DND-41 (cell line): ENCODE results near the gene TUBA4A.

Experiments used
- ATAC-seq: fragments of 200-7000 bp; cut with Tn5 transposase; 3 replicates; pipeline ENCODE4 v1.9.1; 2021; ENCODE audit warnings: low read depth; ENCODE audit not compliant: insufficient read depth
- DNase-seq: peaks from one replicate; pipeline ENCODE4 v3.0.0-alpha.2; 2020
- H2AFZ ChIP-seq: 2 replicates; pipeline ENCODE4 v1.6.0; 2012; ENCODE audit warnings: low read depth, low read length
- H3K27ac ChIP-seq: 2 replicates; pipeline ENCODE4 v1.5.1; 2012; ENCODE audit warnings: low read length, inconsistent platforms
- H3K27me3 ChIP-seq: fragments of 200-600 bp; sonication (generic); 2 replicates; pipeline ENCODE4 v1.6.0; 2012; ENCODE audit warnings: low read length, mild to moderate bottlenecking, inconsistent platforms; ENCODE audit not compliant: insufficient read depth, poor library complexity
- H3K36me3 ChIP-seq: 2 replicates; pipeline ENCODE4 v1.5.1; 2012; ENCODE audit warnings: low read length, inconsistent platforms; ENCODE audit not compliant: insufficient read depth
- H3K4me1 ChIP-seq: 2 replicates; pipeline ENCODE4 v1.5.1; 2012; ENCODE audit warnings: mild to moderate bottlenecking, low read length; ENCODE audit not compliant: insufficient read depth
- H3K4me2 ChIP-seq: 2 replicates; pipeline ENCODE4 v1.6.0; 2012; ENCODE audit warnings: mild to moderate bottlenecking, moderate library complexity, low read length, inconsistent platforms; ENCODE audit not compliant: insufficient read depth
- H3K4me3 ChIP-seq, 2 experiments: fragments of 200-600 bp in 1 of 2; shearing (Covaris generic) in 1 of 2; 2 replicates each; pipeline ENCODE4 v1.5.1; 2012 to 2016; ENCODE audit warnings: inconsistent platforms in 2 of 2, low read length in 2 of 2, mild to moderate bottlenecking in 2 of 2, low read depth in 1 of 2, moderate library complexity in 1 of 2
- H3K79me2 ChIP-seq: 2 replicates; pipeline ENCODE4 v1.6.0; 2012; ENCODE audit warnings: low read length, inconsistent platforms; ENCODE audit not compliant: insufficient read depth
- H3K9ac ChIP-seq: 2 replicates; pipeline ENCODE4 v1.6.0; 2012; ENCODE audit warnings: low read depth, mild to moderate bottlenecking, inconsistent platforms, low read length, moderate library complexity
- H3K9me3 ChIP-seq: 2 replicates; pipeline ENCODE4 v1.5.1; 2012; ENCODE audit warnings: low read length, moderate library complexity, mild to moderate bottlenecking, inconsistent platforms; ENCODE audit not compliant: insufficient read depth, severe bottlenecking
- H4K20me1 ChIP-seq: 2 replicates; pipeline ENCODE4 v1.6.0; 2012; ENCODE audit warnings: low read length; ENCODE audit not compliant: insufficient read depth
- CTCF ChIP-seq: IDR thresholded peaks from 2 replicates; pipeline ENCODE4 v1.5.1; 2012; ENCODE audit warnings: borderline replicate concordance, low read length, moderate library complexity, mild to moderate bottlenecking; ENCODE audit not compliant: poor library complexity, severe bottlenecking; ENCODE audit errors: extremely low read depth
- EZH2 ChIP-seq: IDR thresholded peaks from 3 replicates; pipeline ENCODE4 v1.6.1; 2012; ENCODE audit warnings: borderline replicate concordance, low read depth, mild to moderate bottlenecking, moderate library complexity, low read length, inconsistent platforms; ENCODE audit not compliant: severe bottlenecking

The TUBA4A gene

GRCh38 chr2:219279916-219280516 is 26.3 kb upstream of the TUBA4A start:
- Histone ChIP-seq H3K79me2 (no peaks in the 10 kb centered on the region), H3K9me3 (no peaks in the 10 kb centered on the region), H3K4me1 (peaks cover 27% of the 10 kb centered on the region), H4K20me1 (peaks cover 4% of the 10 kb centered on the region), H3K27ac (peak overlapping the region; percentile 57; the same call in 1 of the 2 replicates), H2AFZ (peak overlapping the region; percentile 53), H3K4me3 (peak overlapping the region; percentile 25 to 60; a peak in 3 of 4 replicates), H3K4me2 (peak overlapping the region; percentile 96), H3K9ac (peak overlapping the region; percentile 64), H3K36me3 (0 out of 2 replicates have a peak, but pooled peaks cover 8% of the 10 kb centered on the region), H3K27me3 (no peaks in the 10 kb centered on the region)
- DNase-seq, result no peak
- TF ChIP-seq EZH2 (no peak), CTCF (peak; percentile 45)
- ATAC-seq, result no peak

- Histone ChIP-seq H3K4me2 (peak within 1 kb of the TSS; percentile 96), H3K36me3 (0 out of 2 replicates have a peak, but pooled peaks cover 4% of the 10 kb centered on the region), H3K9ac (peak within 1 kb of the TSS; percentile 64), H3K27me3 (no peaks in the 10 kb centered on the region), H3K27ac (peak within 1 kb of the TSS; percentile 61), H3K4me1 (peaks cover 27% of the 10 kb centered on the region), H4K20me1 (peaks cover 4% of the 10 kb centered on the region; the same call in 1 of the 2 replicates), H3K9me3 (no peaks in the 10 kb centered on the region), H3K4me3 (peak within 1 kb of the TSS; percentile 25 to 60; a peak in 3 of 4 replicates), H3K79me2 (no peaks in the 10 kb centered on the region), H2AFZ (peak within 1 kb of the TSS; percentile 54)
- peak; percentile 95 for ATAC-seq
- TF ChIP-seq CTCF (no peak), EZH2 (no peak)
- DNase-seq, result peak; percentile 98
These were observed 25.6 kb upstream of the TUBA4A start, which contains the start of gene DNAJB2 for GRCh38 chr2:219279151-219279915. Gene DNAJB2, plus strand, starts transcription at chr2:219279366. Its CDS starts 468 bp downstream, at chr2:219279834.

GRCh38 chr2:219278655-219279150 is 25.0 kb upstream of the TUBA4A start:
- Histone ChIP-seq H3K4me3 (peak overlapping the region; percentile 19 to 60; a peak in 3 of 4 replicates), H4K20me1 (peaks cover 4% of the 10 kb centered on the region; the same call in 1 of the 2 replicates), H2AFZ (peak overlapping the region; percentile 54; the same call in 1 of the 2 replicates), H3K27ac (peak overlapping the region; percentile 61; the same call in 1 of the 2 replicates), H3K4me1 (peaks cover 27% of the 10 kb centered on the region), H3K36me3 (0 out of 2 replicates have a peak, but pooled peaks cover 2% of the 10 kb centered on the region), H3K4me2 (peak overlapping the region; percentile 96), H3K79me2 (no peaks in the 10 kb centered on the region), H3K9ac (peak overlapping the region; percentile 64; the same call in 1 of the 2 replicates), H3K9me3 (no peaks in the 10 kb centered on the region), H3K27me3 (no peaks in the 10 kb centered on the region)
- TF ChIP-seq EZH2, result no peak
- no peak for TF ChIP-seq CTCF
- DNase-seq (no peak), ATAC-seq (no peak; the same call in 2 of the 3 replicates)
